CD14-positive monocyte (primary cell): Measurements from ENCODE around the gene KDELR1. TPM values are rescaled to one million over a fixed set of nuclear protein-coding genes. Genes with fewer than 3 reads are reported as not detected.

ENCODE experiments used
- DNase-seq, 3 donors: peaks; one replicate each; pipeline ENCODE4 v3.0.0-alpha.2; 2011 to 2022
- H2AFZ ChIP-seq: 2 replicates; pipeline ENCODE4 v1.6.0; 2012; ENCODE audit warnings: mild to moderate bottlenecking, low read depth, low read length, inconsistent platforms; ENCODE audit not compliant: insufficient read depth, poor library complexity, severe bottlenecking
- H3K27ac ChIP-seq, 2 donors: 1 replicate in 1 of 2; 2 replicates in 1 of 2; pipeline ENCODE4 v1.5.1; 2012 to 2013; ENCODE audit warnings: low read length in 2 of 2, control low read depth in 1 of 2, inconsistent platforms in 1 of 2, low read depth in 1 of 2, mild to moderate bottlenecking in 1 of 2
- H3K27me3 ChIP-seq, 2 donors: one replicate each; pipeline versions ENCODE4 v1.6.0 to v1.6.1; 2011 to 2013; ENCODE audit warnings: low read length in 2 of 2; ENCODE audit not compliant: control insufficient read depth in 2 of 2, insufficient read depth in 2 of 2
- H3K36me3 ChIP-seq, 2 donors: replicated peaks in 1 of 2; 1 replicate in 1 of 2; 2 replicates in 1 of 2; pipeline versions ENCODE4 v1.5.1 to v1.6.1; 2012 to 2013; ENCODE audit warnings: low read length in 2 of 2, control low read depth in 1 of 2, inconsistent platforms in 1 of 2, mild to moderate bottlenecking in 1 of 2; ENCODE audit not compliant: insufficient read depth in 2 of 2, control insufficient read depth in 1 of 2
- H3K4me1 ChIP-seq, 2 donors: 1 replicate in 1 of 2; 2 replicates in 1 of 2; pipeline versions ENCODE4 v1.5.1 to v1.6.1; 2012 to 2013; ENCODE audit warnings: low read length in 2 of 2, control low read depth in 1 of 2, inconsistent platforms in 1 of 2, mild to moderate bottlenecking in 1 of 2, moderate library complexity in 1 of 2; ENCODE audit not compliant: insufficient read depth in 2 of 2, control insufficient read depth in 1 of 2
- H3K4me2 ChIP-seq: replicated peaks from 2 replicates; pipeline ENCODE3; 2012; ENCODE audit warnings: low read length, moderate library complexity, mild to moderate bottlenecking; ENCODE audit not compliant: poor library complexity, severe bottlenecking; ENCODE audit errors: extremely low read depth
- H3K4me3 ChIP-seq, 3 experiments: fragments of 200-600 bp in 1 of 3; sonication (generic) in 1 of 3; replicated peaks in 1 of 3; 1 replicate in 2 of 3; 2 replicates in 1 of 3; pipeline ENCODE4 v1.5.1; 2011 to 2013; ENCODE audit warnings: low read length in 3 of 3, mild to moderate bottlenecking in 3 of 3, control low read depth in 2 of 3, low read depth in 2 of 3, inconsistent platforms in 1 of 3, moderate library complexity in 1 of 3
- H3K79me2 ChIP-seq: 2 replicates; pipeline ENCODE4 v1.6.0; 2012; ENCODE audit warnings: mild to moderate bottlenecking, control low read depth, inconsistent platforms, low read length, moderate library complexity; ENCODE audit not compliant: insufficient read depth
- H3K9ac ChIP-seq: 2 replicates; pipeline ENCODE4 v1.6.0; 2017; ENCODE audit warnings: low read length, mild to moderate bottlenecking; ENCODE audit not compliant: insufficient read depth, poor library complexity, severe bottlenecking
- H3K9me3 ChIP-seq, 2 donors: replicated peaks in 1 of 2; 1 replicate in 1 of 2; 2 replicates in 1 of 2; pipeline versions ENCODE4 v1.5.1 to v1.6.1; 2012 to 2013; ENCODE audit warnings: low read length in 2 of 2, control low read depth in 1 of 2; ENCODE audit not compliant: control insufficient read depth in 1 of 2, insufficient read depth in 1 of 2
- H4K20me1 ChIP-seq: 2 replicates; pipeline ENCODE4 v1.6.0; 2012; ENCODE audit warnings: mild to moderate bottlenecking, low read length, control low read depth, moderate library complexity; ENCODE audit not compliant: insufficient read depth
- H3K27ac Mint-ChIP-seq, 7 donors: one replicate each; pipeline ENCODE4 v1.8.0; 2020; ENCODE audit warnings: mild to moderate bottlenecking in 7 of 7, mixed read lengths in 7 of 7, moderate library complexity in 6 of 7, inconsistent platforms in 2 of 7
- H3K27me3 Mint-ChIP-seq, 3 donors: one replicate each; pipeline ENCODE4 v1.8.0; 2021 to 2022; ENCODE audit warnings: low read depth in 3 of 3, mild to moderate bottlenecking in 3 of 3, mixed read lengths in 3 of 3, moderate library complexity in 3 of 3, inconsistent platforms in 1 of 3
- H3K36me3 Mint-ChIP-seq, 2 donors: one replicate each; pipeline ENCODE4 v1.8.0; 2020; ENCODE audit warnings: mixed read lengths in 2 of 2, inconsistent platforms in 1 of 2, mild to moderate bottlenecking in 1 of 2
- H3K4me1 Mint-ChIP-seq: one replicate; pipeline ENCODE4 v1.8.0; 2020; ENCODE audit warnings: mild to moderate bottlenecking, mixed read lengths
- H3K4me3 Mint-ChIP-seq, 2 donors: one replicate each; pipeline ENCODE4 v1.8.0; 2020; ENCODE audit warnings: mild to moderate bottlenecking in 2 of 2, mixed read lengths in 2 of 2, moderate library complexity in 1 of 2
- H3K9me3 Mint-ChIP-seq, 7 donors: one replicate each; pipeline ENCODE4 v1.8.0; 2020 to 2022; ENCODE audit warnings: mixed read lengths in 7 of 7, mild to moderate bottlenecking in 6 of 7, moderate library complexity in 6 of 7, inconsistent platforms in 2 of 7
- WGBS: methylation state at CpG from one replicate; pipeline ENCODE4 v1.1.5; 2013; ENCODE audit warnings: missing lambda C conversion rate; ENCODE audit not compliant: insufficient coverage; 5-methylcytosine and 5-hydroxymethylcytosine counted together
- intact Hi-C, 2 donors: fragments of 100-400 bp; cut with micrococcal nuclease; formaldehyde crosslinking; loops; one replicate each; pipeline versions ENCODE4 v1.15.0 to v1.15.1; 2023
- polyA plus RNA-seq, 3 donors: library from polyadenylated mRNA; depleted of rRNA in 1 of 3; unstranded in 2 of 3; stranded (reverse) in 1 of 3; fragments of 300-500 nt in 2 of 3; fragments of >200 nt in 1 of 3; fragmentation: Illumina TruSeq in 2 of 3; gene quantifications; 1 replicate in 2 of 3; 2 replicates in 1 of 3; pipeline ENCODE4 v1.2.3, GENCODE V29; 2012 to 2021
- TF ChIP-seq, protein P1 (sequence below): fragments of 200-600 bp; IDR thresholded peaks from one replicate; pipeline ENCODE4 v1.8.0; 2022; ENCODE audit warnings: antibody characterized with exemption, mild to moderate bottlenecking

Gene KDELR1
- polyA plus RNA-seq, 3 donors: 42.0 to 72.0 (median 51.3) TPM

DNA sequence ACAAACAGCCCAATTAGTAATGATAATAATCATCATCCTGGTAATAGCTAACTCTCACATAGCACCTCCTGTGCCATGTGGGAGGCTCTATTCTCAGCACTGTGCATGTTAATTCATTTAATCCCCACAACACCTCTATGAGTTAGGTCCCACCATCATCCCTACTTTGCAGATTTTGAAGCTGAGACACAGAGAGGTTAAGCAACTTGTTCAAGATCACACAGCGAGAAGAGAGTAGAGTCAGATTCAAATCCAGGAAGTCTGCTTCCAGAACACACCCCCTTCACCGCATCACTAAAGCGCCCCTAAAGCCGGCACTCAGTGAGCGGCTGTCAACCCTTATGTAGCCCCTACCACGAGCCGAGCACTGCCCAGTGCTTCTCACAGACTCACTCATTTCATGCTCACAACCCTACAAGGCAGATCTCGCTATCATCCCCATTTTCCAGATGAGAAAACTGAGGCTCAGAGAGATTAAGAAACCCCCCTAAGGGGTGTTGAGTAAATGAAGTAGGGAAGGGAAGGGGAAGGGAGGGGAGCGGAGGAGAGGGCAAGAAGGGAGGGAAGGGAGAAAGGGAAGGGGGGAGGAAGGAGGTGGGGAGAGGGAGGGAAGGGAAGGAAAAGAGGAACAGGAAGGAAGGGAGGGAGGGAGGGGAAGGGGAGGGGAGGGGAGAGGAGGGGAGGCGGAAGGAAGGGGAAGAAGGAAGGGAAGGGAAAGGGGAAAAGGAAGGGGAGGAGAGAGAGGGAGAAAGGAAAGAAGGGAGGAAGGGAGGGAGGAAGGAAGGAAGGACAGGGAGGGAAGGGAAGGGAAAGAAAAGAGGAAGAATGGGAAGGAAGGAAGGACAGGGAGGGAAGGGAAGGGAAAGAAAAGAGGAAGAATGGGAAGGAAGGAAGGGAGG, 49.6 kb downstream of the KDELR1 start:
- intact Hi-C loops: loop anchor here in 1 of 2 donors (5.0 kb wide), 1 partner anchor 34 kb away; no protein-coding TSS in a partner anchor
- Mint-ChIP-seq H3K4me3 (no peak overlapping the region), H3K27me3 (peaks cover 0 to 3% (median 1%) of the 10 kb centered on the region in 3 donors), H3K27ac (no peak overlapping the region), H3K4me1 (peaks cover 7% of the 10 kb centered on the region), H3K9me3 (peaks cover 0 to 2% (median 0%) of the 10 kb centered on the region in 7 donors), H3K36me3 (peaks cover 9 to 14% of the 10 kb centered on the region in 2 donors)
- H3K27me3 ChIP-seq: no peaks in the 10 kb centered on the region
- no peaks in the 10 kb centered on the region for H3K79me2 ChIP-seq
- H3K4me1 ChIP-seq: peaks cover 3 to 12% of the 10 kb centered on the region in 2 donors
- H3K4me3 ChIP-seq: no peak overlapping the region
- no peak overlapping the region for H3K9ac ChIP-seq
- no peak for DNase-seq
- no peaks in the 10 kb centered on the region for H4K20me1 ChIP-seq
- H2AFZ ChIP-seq: no peak overlapping the region
- H3K36me3 ChIP-seq: no peaks in the 10 kb centered on the region
- no peak overlapping the region for H3K4me2 ChIP-seq
- 92% methylated on average over 9 of the region's 10 CpGs for WGBS
- TF ChIP-seq, protein P1, sequence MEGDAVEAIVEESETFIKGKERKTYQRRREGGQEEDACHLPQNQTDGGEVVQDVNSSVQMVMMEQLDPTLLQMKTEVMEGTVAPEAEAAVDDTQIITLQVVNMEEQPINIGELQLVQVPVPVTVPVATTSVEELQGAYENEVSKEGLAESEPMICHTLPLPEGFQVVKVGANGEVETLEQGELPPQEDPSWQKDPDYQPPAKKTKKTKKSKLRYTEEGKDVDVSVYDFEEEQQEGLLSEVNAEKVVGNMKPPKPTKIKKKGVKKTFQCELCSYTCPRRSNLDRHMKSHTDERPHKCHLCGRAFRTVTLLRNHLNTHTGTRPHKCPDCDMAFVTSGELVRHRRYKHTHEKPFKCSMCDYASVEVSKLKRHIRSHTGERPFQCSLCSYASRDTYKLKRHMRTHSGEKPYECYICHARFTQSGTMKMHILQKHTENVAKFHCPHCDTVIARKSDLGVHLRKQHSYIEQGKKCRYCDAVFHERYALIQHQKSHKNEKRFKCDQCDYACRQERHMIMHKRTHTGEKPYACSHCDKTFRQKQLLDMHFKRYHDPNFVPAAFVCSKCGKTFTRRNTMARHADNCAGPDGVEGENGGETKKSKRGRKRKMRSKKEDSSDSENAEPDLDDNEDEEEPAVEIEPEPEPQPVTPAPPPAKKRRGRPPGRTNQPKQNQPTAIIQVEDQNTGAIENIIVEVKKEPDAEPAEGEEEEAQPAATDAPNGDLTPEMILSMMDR: no peak
- H3K9me3 ChIP-seq: no peaks in the 10 kb centered on the region
- no peak overlapping the region for H3K27ac ChIP-seq

DNA sequence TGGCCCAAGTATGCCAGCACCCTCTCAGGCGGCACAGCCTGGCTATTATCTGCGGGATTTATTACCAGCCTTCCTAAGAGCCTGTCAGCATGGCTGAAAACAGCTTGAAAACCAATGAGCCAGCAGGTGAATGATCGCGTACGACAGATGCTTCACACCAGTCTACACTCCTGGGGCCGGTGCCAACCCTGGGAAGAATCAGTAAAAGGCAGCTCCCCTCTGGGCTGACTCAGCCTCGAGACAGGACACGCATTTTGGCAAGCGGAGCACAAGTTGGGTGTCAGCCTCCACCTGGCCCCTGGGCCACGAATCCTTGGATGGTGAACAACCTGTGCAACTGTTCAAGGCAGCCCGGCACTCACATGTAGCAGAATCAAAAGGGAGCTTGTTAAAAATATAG, 50.4 kb downstream of the KDELR1 start:
- peaks cover 9 to 14% of the 10 kb centered on the region in 2 donors for H3K36me3 Mint-ChIP-seq
- Histone ChIP-seq H3K9ac (no peak overlapping the region), H3K79me2 (no peaks in the 10 kb centered on the region), H3K4me2 (no peak overlapping the region), H3K27me3 (no peaks in the 10 kb centered on the region), H3K9me3 (no peaks in the 10 kb centered on the region), H4K20me1 (no peaks in the 10 kb centered on the region), H3K36me3 (no peaks in the 10 kb centered on the region), H3K4me3 (no peak overlapping the region), H3K4me1 (peaks cover 3 to 12% of the 10 kb centered on the region in 2 donors), H3K27ac (no peak overlapping the region), H2AFZ (no peak overlapping the region)
- peaks cover 0 to 2% (median 0%) of the 10 kb centered on the region in 7 donors for H3K9me3 Mint-ChIP-seq
- peak overlapping the region in 2 of 7 donors; percentile 8 to 77 for H3K27ac Mint-ChIP-seq
- peaks cover 0 to 3% (median 0%) of the 10 kb centered on the region in 3 donors for H3K27me3 Mint-ChIP-seq
- H3K4me3 Mint-ChIP-seq: no peak overlapping the region
- intact Hi-C loops: loop anchor here in 1 of 2 donors (5.0 kb wide), 1 partner anchor 34 kb away; no protein-coding TSS in a partner anchor
- TF ChIP-seq, protein P1: no peak
- H3K4me1 Mint-ChIP-seq: peaks cover 7% of the 10 kb centered on the region
- WGBS: 99% methylated on average over 10 of the region's 11 CpGs
- no peak for DNase-seq
